Measurements from ENCODE around the gene ANO9. TPM values are rescaled to one million over a fixed set of nuclear protein-coding genes. Genes with fewer than 3 reads are reported as not detected.

Gene ANO9
- total and polyA plus RNA-seq, 9 donors = 0.12 to 11.4 (median 0.77) TPM

DNA sequence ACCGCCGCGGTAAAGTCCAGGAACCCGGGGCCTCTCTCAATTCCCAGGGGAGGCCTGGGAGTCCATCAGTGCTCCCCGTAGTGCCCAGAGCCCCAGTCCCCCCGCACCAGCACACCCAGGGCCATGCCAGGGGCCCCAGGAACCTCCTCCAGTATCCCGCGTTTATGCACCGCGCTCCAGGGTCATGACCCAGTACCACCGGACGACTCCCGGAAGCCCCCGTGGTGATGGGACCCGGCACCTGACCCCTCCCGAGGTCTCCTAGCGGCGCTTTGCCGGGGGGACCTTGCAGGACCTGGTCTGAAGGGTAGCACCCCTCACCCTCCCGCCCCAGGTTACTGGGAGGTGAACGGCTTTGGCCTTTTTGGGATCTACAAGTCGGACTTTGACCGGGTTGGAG, 61.3 kb downstream of the ANO9 start:
- Histone ChIP-seq H3K36me3 (no peaks in the 10 kb centered on the region), H3K9me3 (no peaks in the 10 kb centered on the region), H3K4me3 (no peak overlapping the region), H3K27me3 (no peaks in the 10 kb centered on the region), H3K27ac (no peak overlapping the region), H3K4me1 (ENCODE audit: insufficient read depth) (no peaks in the 10 kb centered on the region)
- WGBS, 3 donors = 86 to 93% (median 90%) methylated on average over 21 to 23 of the region's 23 CpGs
- intact Hi-C loops (cut with DNase I) = no loop called here
- DNase-seq = peak in 1 of 5 donors; percentile 29
- TF ChIP-seq POLR2A (IDR thresholded peaks at IDR 0.05) = no peak
- TF ChIP-seq EP300 (IDR thresholded peaks at IDR 0.05) = no peak
- TF ChIP-seq, protein P1, sequence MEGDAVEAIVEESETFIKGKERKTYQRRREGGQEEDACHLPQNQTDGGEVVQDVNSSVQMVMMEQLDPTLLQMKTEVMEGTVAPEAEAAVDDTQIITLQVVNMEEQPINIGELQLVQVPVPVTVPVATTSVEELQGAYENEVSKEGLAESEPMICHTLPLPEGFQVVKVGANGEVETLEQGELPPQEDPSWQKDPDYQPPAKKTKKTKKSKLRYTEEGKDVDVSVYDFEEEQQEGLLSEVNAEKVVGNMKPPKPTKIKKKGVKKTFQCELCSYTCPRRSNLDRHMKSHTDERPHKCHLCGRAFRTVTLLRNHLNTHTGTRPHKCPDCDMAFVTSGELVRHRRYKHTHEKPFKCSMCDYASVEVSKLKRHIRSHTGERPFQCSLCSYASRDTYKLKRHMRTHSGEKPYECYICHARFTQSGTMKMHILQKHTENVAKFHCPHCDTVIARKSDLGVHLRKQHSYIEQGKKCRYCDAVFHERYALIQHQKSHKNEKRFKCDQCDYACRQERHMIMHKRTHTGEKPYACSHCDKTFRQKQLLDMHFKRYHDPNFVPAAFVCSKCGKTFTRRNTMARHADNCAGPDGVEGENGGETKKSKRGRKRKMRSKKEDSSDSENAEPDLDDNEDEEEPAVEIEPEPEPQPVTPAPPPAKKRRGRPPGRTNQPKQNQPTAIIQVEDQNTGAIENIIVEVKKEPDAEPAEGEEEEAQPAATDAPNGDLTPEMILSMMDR (IDR thresholded peaks at IDR 0.05) = no peak

DNA sequence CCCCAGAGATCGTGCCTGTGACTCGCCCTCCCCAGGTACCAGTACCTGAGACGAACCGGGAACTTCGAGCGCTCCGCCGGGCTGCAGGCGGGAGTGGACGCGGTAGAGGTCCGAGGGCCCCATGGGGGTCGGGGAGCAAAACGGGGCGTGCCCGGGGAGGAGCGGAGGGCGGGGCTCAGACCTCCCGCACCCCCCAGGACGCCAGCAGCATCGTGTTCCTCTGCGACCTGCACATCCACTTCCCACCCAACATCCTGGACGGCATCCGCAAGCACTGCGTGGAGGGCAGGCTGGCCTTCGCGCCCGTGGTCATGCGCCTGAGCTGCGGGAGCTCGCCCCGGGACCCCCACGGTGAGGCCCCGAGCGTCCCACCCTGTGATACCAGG, 61.7 kb downstream of the ANO9 start:
- no peaks in the 10 kb centered on the region for H3K9me3 ChIP-seq
- no peaks in the 10 kb centered on the region for H3K36me3 ChIP-seq
- no peaks in the 10 kb centered on the region for H3K4me1 ChIP-seq (ENCODE audit: insufficient read depth)
- TF ChIP-seq, protein P1 (IDR thresholded peaks at IDR 0.05) = no peak
- no peak for TF ChIP-seq POLR2A (IDR thresholded peaks at IDR 0.05)
- no peak for TF ChIP-seq EP300 (IDR thresholded peaks at IDR 0.05)
- no peak for DNase-seq
- no peak overlapping the region for H3K4me3 ChIP-seq
- WGBS, 3 donors = 94 to 98% (median 95%) methylated on average over 29 to 35 of the region's 35 CpGs
- intact Hi-C loops (cut with DNase I) = no loop called here
- H3K27me3 ChIP-seq = no peaks in the 10 kb centered on the region
- no peak overlapping the region for H3K27ac ChIP-seq

GRCh38 chr11:379205-380094, 62.4 kb downstream of the ANO9 start:
- WGBS, 3 donors = 90 to 94% (median 93%) methylated on average over 83 to 87 of the region's 87 CpGs

GRCh38 chr11:377883-378500, 63.8 kb downstream of the ANO9 start:
- intact Hi-C loops (cut with DNase I) = loop anchor here in 1 of 4 donors (5.0 kb wide), 1 partner anchor 86 kb away; no protein-coding TSS in a partner anchor
- 83 to 87% (median 84%) methylated on average over 11 of the region's 11 CpGs for WGBS, 3 donors
- no peaks in the 10 kb centered on the region for H3K9me3 ChIP-seq

More at GRCh38 chr11:379205-380094, 62.4 kb downstream of the ANO9 start:
- Histone ChIP-seq H3K27ac (no peak overlapping the region), H3K4me1 (ENCODE audit: insufficient read depth) (no peaks in the 10 kb centered on the region), H3K4me3 (no peak overlapping the region), H3K27me3 (no peaks in the 10 kb centered on the region), H3K36me3 (no peaks in the 10 kb centered on the region), H3K9me3 (no peaks in the 10 kb centered on the region)
- intact Hi-C loops (cut with DNase I) = loop anchor here in 1 of 4 donors (5.0 kb wide), 1 partner anchor 87 kb away; no protein-coding TSS in a partner anchor
- TF ChIP-seq, protein P1 (IDR thresholded peaks at IDR 0.05) = no peak
- no peak for TF ChIP-seq EP300 (IDR thresholded peaks at IDR 0.05)
- TF ChIP-seq POLR2A (IDR thresholded peaks at IDR 0.05) = no peak
- DNase-seq = peak in 1 of 5 donors; percentile 36

More at GRCh38 chr11:377883-378500, 63.8 kb downstream of the ANO9 start:
- Histone ChIP-seq H3K27me3 (no peaks in the 10 kb centered on the region), H3K36me3 (no peaks in the 10 kb centered on the region), H3K4me1 (ENCODE audit: insufficient read depth) (no peaks in the 10 kb centered on the region), H3K27ac (no peak overlapping the region), H3K4me3 (no peak overlapping the region)
- TF ChIP-seq EP300 (IDR thresholded peaks at IDR 0.05) = no peak
- TF ChIP-seq, protein P1 (IDR thresholded peaks at IDR 0.05) = no peak
- no peak for DNase-seq
